SK-N-SH (cell line): Measurements from ENCODE around the gene JAKMIP1. TPM values are rescaled to one million over a fixed set of nuclear protein-coding genes. Genes with fewer than 3 reads are reported as not detected.

ENCODE experiments used
- CTCF ChIA-PET: fragments of 300-600, 350-600 bp; formaldehyde crosslinking; extraction: SDS; loops from one replicate; lab custom pipeline; 2021; lab: Yijun Ruan, JAX
- POLR2A ChIA-PET: fragments of 350-600 bp; sonication (Branson Sonifier 250); formaldehyde crosslinking; extraction: SDS; loops from one replicate; lab custom pipeline; 2020; ENCODE audit warnings: antibody characterized with exemption, inconsistent platforms; lab: Yijun Ruan, JAX
- DNase-seq: peaks from one replicate; pipeline ENCODE4 v3.0.0; 2012
- H2AFZ ChIP-seq: fragments of 200-600 bp; sonication (generic); 2 replicates; pipeline ENCODE4 v1.8.1; 2016; ENCODE audit warnings: antibody characterized with exemption, mild to moderate bottlenecking, low read depth
- H3F3A ChIP-seq: fragments of 200-600 bp; sonication (generic); replicated peaks from 2 replicates; pipeline ENCODE3; 2016; ENCODE audit warnings: antibody characterized with exemption, mild to moderate bottlenecking; ENCODE audit not compliant: insufficient read depth
- H3K27ac ChIP-seq, 2 experiments: fragments of 200-500 bp in 1 of 2; fragments of 200-600 bp in 1 of 2; sonication (Bioruptor generic) in 1 of 2; sonication (generic), shearing (Covaris generic) in 1 of 2; 2 replicates each; pipeline versions ENCODE4 v1.5.1 to v1.6.1; 2014 to 2016; ENCODE audit warnings: low read depth in 2 of 2, inconsistent platforms in 1 of 2, low read length in 1 of 2, mild to moderate bottlenecking in 1 of 2, mixed read lengths in 1 of 2
- H3K27me3 ChIP-seq: fragments of 200-600 bp; sonication (generic), shearing (Covaris generic); 2 replicates; pipeline ENCODE4 v1.6.1; 2016; ENCODE audit warnings: mixed run types; ENCODE audit not compliant: insufficient read depth
- H3K36me3 ChIP-seq, 2 experiments: fragments of 200-500 bp in 1 of 2; fragments of 200-600 bp in 1 of 2; sonication (Bioruptor generic) in 1 of 2; sonication (generic) in 1 of 2; replicated peaks in 1 of 2; 2 replicates each; pipeline versions ENCODE3 to v1.5.1; 2014 to 2016; ENCODE audit warnings: low read length in 1 of 2, mild to moderate bottlenecking in 1 of 2; ENCODE audit not compliant: insufficient read depth in 2 of 2, control insufficient read depth in 1 of 2
- H3K4me1 ChIP-seq, 2 experiments: fragments of 200-500 bp in 1 of 2; fragments of 200-600 bp in 1 of 2; sonication (Bioruptor generic) in 1 of 2; sonication (generic), shearing (Covaris generic) in 1 of 2; 2 replicates each; pipeline versions ENCODE4 v1.5.1 to v1.6.1; 2014 to 2016; ENCODE audit warnings: low read depth in 1 of 2, low read length in 1 of 2, mixed run types in 1 of 2; ENCODE audit not compliant: insufficient read depth in 2 of 2, control insufficient read depth in 1 of 2
- H3K4me2 ChIP-seq: fragments of 200-600 bp; sonication (generic), shearing (Covaris generic); 2 replicates; pipeline ENCODE4 v1.6.1; 2017; ENCODE audit warnings: mixed run types
- H3K4me3 ChIP-seq, 2 experiments: fragments of 200-500 bp in 1 of 2; fragments of 200-600 bp in 1 of 2; sonication (Bioruptor generic) in 1 of 2; sonication (generic), shearing (Covaris generic) in 1 of 2; 2 replicates each; pipeline versions ENCODE4 v1.5.1 to v1.8.1; 2014 to 2016; ENCODE audit warnings: low read depth in 2 of 2, inconsistent platforms in 1 of 2, low read length in 1 of 2, mild to moderate bottlenecking in 1 of 2, mixed read lengths in 1 of 2, moderate library complexity in 1 of 2
- H3K79me2 ChIP-seq: fragments of 200-600 bp; sonication (generic); 2 replicates; pipeline ENCODE4 v1.8.1; 2017; ENCODE audit warnings: mild to moderate bottlenecking; ENCODE audit not compliant: insufficient read depth
- H3K9ac ChIP-seq: fragments of 200-600 bp; sonication (generic); 2 replicates; pipeline ENCODE4 v1.6.1; 2017; ENCODE audit warnings: mixed run types
- H3K9me2 ChIP-seq: fragments of 200-600 bp; sonication (generic); 2 replicates; pipeline ENCODE4 v1.6.1; 2017; ENCODE audit warnings: mixed run types
- H3K9me3 ChIP-seq: fragments of 200-600 bp; sonication (generic); 2 replicates; pipeline ENCODE4 v1.6.1; 2017; ENCODE audit warnings: mixed run types, mild to moderate bottlenecking, moderate library complexity
- H4K20me1 ChIP-seq: fragments of 200-600 bp; sonication (generic); 2 replicates; pipeline ENCODE4 v1.6.1; 2017; ENCODE audit warnings: mild to moderate bottlenecking, mixed run types; ENCODE audit not compliant: insufficient read depth
- CHD2 ChIP-seq: fragments of 150-350 bp; IDR thresholded peaks from 2 replicates; pipeline ENCODE4 v1.6.1; 2018; ENCODE audit warnings: low read length; ENCODE audit not compliant: partially characterized antibody
- FOXJ3 ChIP-seq: sonication (generic); formaldehyde crosslinking; IDR thresholded peaks from 2 replicates; pipeline ENCODE4 v1.5.1; 2020; ENCODE audit warnings: mild to moderate bottlenecking, missing genetic modification reagents
- JUND ChIP-seq: IDR thresholded peaks from 2 replicates; pipeline ENCODE4 v1.4.0; 2012
- MEF2A ChIP-seq: IDR thresholded peaks from 2 replicates; pipeline ENCODE4 v1.4.0; 2012; ENCODE audit warnings: low read depth, borderline replicate concordance
- NRF1 ChIP-seq: IDR thresholded peaks from 2 replicates; pipeline ENCODE4 v1.6.1; 2012; ENCODE audit warnings: low read depth, mild to moderate bottlenecking, low read length
- RXRA ChIP-seq: IDR thresholded peaks from 2 replicates; pipeline ENCODE4 v1.4.0; 2012; ENCODE audit warnings: low read depth, mild to moderate bottlenecking, borderline replicate concordance
- SMC3 ChIP-seq: IDR thresholded peaks from 2 replicates; pipeline ENCODE4 v1.6.1; 2012; ENCODE audit warnings: low read depth, low read length, improper control_type of control experiment
- TAF1 ChIP-seq: IDR thresholded peaks from 2 replicates; pipeline ENCODE4 v1.6.1; 2012; ENCODE audit warnings: low read depth, mild to moderate bottlenecking, low read length, moderate library complexity, borderline replicate concordance
- TEAD4 ChIP-seq: IDR thresholded peaks from 2 replicates; pipeline ENCODE4 v1.4.0; 2012; ENCODE audit warnings: mild to moderate bottlenecking, borderline replicate concordance; ENCODE audit not compliant: insufficient read depth
- WGBS: methylation state at CpG from one replicate; pipeline ENCODE4 v1.1.6; 2017; ENCODE audit warnings: low lambda C conversion rate; 5-methylcytosine and 5-hydroxymethylcytosine counted together
- polyA plus RNA-seq, 3 experiments: library from polyadenylated mRNA; depleted of rRNA; stranded (reverse); fragments of >200 nt; gene quantifications; 2 replicates each; pipeline ENCODE4 v1.2.3, GENCODE V29; 2012
- TF ChIP-seq, protein P1 (sequence below): IDR thresholded peaks from 2 replicates; pipeline ENCODE4 v1.6.1; 2012; ENCODE audit warnings: mild to moderate bottlenecking, low read depth, low read length, moderate library complexity
- TF ChIP-seq, protein P2 (sequence below): IDR thresholded peaks from 2 replicates; pipeline ENCODE4 v1.4.0; 2012; ENCODE audit warnings: low read depth

Gene JAKMIP1
- polyA plus RNA-seq, 1 of the 3 experiments (the other 2 are of a cell fraction) = 0.54 TPM

DNA sequence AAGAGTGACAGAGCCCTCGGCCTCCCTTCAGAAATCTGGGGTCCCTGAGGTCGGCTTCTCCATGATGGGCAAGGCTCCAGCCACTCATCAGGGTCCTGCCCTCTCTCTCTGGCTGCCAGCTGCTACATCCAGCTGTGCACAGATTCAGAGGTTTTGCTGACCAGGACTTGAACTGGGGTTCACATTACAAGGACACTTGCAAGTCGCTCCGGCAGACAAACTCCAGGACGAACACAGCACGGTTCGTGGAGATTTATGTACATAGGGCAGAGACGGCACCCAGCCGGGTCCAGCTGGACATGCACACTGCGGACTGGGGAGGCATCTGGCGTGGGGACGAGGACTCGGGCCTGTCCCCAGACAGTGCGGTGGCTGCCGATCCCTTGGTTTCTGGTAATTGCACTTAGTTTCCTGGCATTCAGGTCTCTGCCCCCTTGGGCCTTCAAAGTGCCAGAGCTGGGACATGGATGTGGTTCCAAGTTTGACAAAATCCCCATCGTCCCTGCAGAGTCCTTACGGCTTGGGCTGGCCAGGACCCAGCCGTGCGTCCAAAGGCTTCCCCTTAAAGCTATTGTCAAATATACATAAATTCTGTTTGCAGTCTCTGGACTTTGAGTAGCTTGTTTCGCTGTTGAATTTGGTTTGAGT is 175.9 kb downstream of the JAKMIP1 start (continued):
- TF ChIP-seq, protein P1, sequence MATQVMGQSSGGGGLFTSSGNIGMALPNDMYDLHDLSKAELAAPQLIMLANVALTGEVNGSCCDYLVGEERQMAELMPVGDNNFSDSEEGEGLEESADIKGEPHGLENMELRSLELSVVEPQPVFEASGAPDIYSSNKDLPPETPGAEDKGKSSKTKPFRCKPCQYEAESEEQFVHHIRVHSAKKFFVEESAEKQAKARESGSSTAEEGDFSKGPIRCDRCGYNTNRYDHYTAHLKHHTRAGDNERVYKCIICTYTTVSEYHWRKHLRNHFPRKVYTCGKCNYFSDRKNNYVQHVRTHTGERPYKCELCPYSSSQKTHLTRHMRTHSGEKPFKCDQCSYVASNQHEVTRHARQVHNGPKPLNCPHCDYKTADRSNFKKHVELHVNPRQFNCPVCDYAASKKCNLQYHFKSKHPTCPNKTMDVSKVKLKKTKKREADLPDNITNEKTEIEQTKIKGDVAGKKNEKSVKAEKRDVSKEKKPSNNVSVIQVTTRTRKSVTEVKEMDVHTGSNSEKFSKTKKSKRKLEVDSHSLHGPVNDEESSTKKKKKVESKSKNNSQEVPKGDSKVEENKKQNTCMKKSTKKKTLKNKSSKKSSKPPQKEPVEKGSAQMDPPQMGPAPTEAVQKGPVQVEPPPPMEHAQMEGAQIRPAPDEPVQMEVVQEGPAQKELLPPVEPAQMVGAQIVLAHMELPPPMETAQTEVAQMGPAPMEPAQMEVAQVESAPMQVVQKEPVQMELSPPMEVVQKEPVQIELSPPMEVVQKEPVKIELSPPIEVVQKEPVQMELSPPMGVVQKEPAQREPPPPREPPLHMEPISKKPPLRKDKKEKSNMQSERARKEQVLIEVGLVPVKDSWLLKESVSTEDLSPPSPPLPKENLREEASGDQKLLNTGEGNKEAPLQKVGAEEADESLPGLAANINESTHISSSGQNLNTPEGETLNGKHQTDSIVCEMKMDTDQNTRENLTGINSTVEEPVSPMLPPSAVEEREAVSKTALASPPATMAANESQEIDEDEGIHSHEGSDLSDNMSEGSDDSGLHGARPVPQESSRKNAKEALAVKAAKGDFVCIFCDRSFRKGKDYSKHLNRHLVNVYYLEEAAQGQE = no peak
- TF ChIP-seq SMC3 = no peak
- TF ChIP-seq MEF2A = no peak
- no peak for TF ChIP-seq TEAD4
- TF ChIP-seq NRF1 = no peak
- TF ChIP-seq TAF1 = no peak
- no peak for TF ChIP-seq CHD2
- TF ChIP-seq JUND = no peak

DNA sequence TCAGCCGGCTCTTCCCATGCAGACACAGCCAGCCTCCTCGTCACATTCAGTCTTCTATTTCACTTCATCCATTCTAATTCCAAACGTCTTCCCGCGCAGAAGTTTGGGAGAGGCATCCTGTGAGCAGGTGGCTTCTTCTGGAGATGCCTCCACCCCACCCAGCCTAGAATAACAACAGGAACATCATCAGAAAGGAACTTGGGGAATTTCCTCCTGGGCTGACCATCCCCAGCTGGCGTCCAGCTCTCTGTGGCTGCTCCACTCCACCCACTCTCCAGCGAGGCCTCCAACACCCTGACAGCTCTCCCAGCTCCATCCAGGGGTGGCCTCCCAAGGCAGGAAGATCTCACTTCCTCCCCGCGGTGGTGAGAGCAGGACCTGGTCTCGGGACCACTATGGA is 176.6 kb downstream of the JAKMIP1 start:
- CTCF ChIA-PET = interaction anchor here (0.6 to 1.7 kb wide), 3 partner anchors 10 to 304 kb away, joined by 3 to 4 read pairs (median 3); no protein-coding TSS in a partner anchor
- TF ChIP-seq MEF2A (no peak), FOXJ3 (CRISPR knock-in tag) (no peak), NRF1 (no peak), RXRA (no peak)
- TF ChIP-seq, protein P2, sequence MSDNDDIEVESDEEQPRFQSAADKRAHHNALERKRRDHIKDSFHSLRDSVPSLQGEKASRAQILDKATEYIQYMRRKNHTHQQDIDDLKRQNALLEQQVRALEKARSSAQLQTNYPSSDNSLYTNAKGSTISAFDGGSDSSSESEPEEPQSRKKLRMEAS = no peak
- Histone ChIP-seq H3F3A (no peaks in the 10 kb centered on the region), H3K9ac (no peak overlapping the region), H3K4me1 (no peaks in the 10 kb centered on the region; a peak in 1 of 4 replicates), H3K4me3 (no peak overlapping the region), H3K9me2 (no peaks in the 10 kb centered on the region), H3K79me2 (no peaks in the 10 kb centered on the region), H2AFZ (no peak overlapping the region), H3K36me3 (no peaks in the 10 kb centered on the region), H3K4me2 (no peak overlapping the region), H4K20me1 (no peaks in the 10 kb centered on the region), H3K27me3 (no peaks in the 10 kb centered on the region), H3K27ac (no peak overlapping the region), H3K9me3 (no peaks in the 10 kb centered on the region)
- 58% methylated on average over 10 of the region's 10 CpGs for WGBS
- no peak for DNase-seq
- POLR2A ChIA-PET = no interaction called here
